Activated CD4-positive, alpha-beta T cell treated with anti-CD3 and anti-CD28 coated beads, Interleukin-10, Interleukin-2, amounts not matched to agents 100 ng/mL and 50 ng/mL, durations not matched to agents 16 hours and 8 hours (primary cell): ENCODE data around the gene GALNTL6.
A peak's percentile ranks its signal among the peaks of the same experiment; 100 is the strongest.

Experiments used
- DNase-seq: peaks from one replicate; pipeline ENCODE4 v3.0.0-alpha.2; 2020

The GALNTL6 gene

GRCh38 chr4:172127168-172127567 lies 314.0 kb downstream of the GALNTL6 start:
- no peak for DNase-seq

- DNase-seq: no peak
These were observed 316.4 kb downstream of the GALNTL6 start for GRCh38 chr4:172129593-172129992.

GRCh38 chr4:172134521-172134920 lies 321.3 kb downstream of the GALNTL6 start:
- DNase-seq: no peak

GRCh38 chr4:172141025-172141424 lies 327.8 kb downstream of the GALNTL6 start:
- DNase-seq: no peak

DNA sequence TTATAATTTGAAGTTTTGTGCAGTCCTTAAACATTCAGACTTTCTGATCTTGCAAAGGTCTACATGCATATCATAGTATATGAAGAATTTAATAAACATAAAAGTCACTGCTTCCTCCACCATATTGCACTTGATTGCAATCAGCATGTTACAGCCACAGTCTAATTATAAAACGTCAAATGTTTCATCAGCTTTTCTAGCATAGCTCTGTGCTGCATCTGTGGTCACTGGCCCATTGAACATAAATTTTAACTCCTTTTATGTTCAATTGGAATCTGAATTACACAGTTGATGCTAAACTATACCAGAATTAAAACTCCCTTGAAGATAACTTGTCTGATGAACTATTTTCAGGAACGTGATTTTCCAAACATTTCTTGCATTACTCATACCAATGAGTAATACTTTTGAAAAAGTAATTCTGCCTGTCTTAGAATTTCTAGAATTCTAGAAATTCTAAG lies 329.1 kb downstream of the GALNTL6 start:
- no peak for DNase-seq

DNA sequence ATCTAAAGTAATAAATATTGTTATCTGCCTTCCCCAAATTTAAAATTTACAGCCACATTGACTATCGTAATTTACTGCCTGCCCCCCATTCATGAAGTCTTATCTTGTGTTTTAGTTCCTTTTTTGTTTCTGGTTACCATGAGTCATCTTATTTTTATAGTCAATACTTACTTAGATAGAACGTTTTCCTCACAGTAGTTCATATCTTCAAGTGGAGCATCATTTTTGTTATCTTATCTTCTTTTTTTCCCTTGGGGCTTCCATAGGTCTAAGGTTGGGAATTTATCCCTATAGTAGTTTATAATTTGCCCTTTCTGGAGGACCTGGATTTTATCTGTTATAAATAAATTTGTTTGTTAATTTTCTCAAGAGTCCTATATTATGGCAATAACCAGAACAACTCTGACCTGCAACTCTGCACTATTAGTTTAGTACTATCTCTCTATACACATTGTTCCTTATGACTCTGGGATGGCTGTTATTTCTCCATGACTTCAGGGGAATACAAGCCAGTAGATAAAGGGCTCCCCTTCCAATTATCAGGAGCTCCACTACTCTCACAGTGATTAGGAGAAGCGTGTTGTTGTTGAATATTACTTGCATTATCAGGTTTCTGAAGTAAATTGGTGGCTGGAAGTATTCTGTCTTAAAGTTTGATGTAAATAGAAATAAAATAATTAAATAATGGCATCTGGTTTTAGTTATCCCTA lies 330.6 kb downstream of the GALNTL6 start:
- DNase-seq: no peak

GRCh38 chr4:172147687-172148086 lies 334.5 kb downstream of the GALNTL6 start:
- DNase-seq: no peak

GRCh38 chr4:172149329-172149728 lies 336.1 kb downstream of the GALNTL6 start:
- DNase-seq: no peak

GRCh38 chr4:172152284-172152683 lies 339.1 kb downstream of the GALNTL6 start:
- no peak for DNase-seq

GRCh38 chr4:172153719-172154118 lies 340.5 kb downstream of the GALNTL6 start:
- no peak for DNase-seq

DNA sequence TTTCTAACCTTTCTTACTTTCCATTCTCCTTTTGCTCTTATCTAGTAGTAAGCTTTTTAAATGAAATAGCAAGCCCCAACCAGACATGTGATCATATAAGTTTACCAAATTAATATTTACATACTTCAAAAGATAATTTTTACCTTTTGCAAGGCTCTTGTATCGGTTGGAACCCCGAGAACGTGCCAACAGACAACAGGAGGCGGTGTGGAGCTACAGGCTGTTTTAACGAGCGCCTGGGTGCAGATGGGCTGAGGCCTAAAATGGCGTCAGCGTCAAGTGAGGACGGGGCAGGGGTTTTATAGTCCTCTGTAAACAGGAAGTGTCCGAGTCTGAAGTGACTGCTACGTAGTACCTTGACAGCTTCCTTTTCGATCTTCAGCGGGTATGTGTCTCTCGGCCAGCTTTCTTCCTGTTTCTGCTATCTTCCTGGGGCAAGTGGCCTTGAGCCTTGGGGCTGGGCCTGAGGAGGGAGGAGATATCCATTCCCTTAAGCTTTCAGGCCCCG lies 342.7 kb downstream of the GALNTL6 start:
- DNase-seq: no peak

- no peak for DNase-seq
These were observed 344.7 kb downstream of the GALNTL6 start for GRCh38 chr4:172157946-172158345.

GRCh38 chr4:172163215-172163614 lies 350.0 kb downstream of the GALNTL6 start:
- DNase-seq: no peak

- no peak for DNase-seq
These were observed 355.7 kb downstream of the GALNTL6 start for GRCh38 chr4:172168888-172169287.

DNA sequence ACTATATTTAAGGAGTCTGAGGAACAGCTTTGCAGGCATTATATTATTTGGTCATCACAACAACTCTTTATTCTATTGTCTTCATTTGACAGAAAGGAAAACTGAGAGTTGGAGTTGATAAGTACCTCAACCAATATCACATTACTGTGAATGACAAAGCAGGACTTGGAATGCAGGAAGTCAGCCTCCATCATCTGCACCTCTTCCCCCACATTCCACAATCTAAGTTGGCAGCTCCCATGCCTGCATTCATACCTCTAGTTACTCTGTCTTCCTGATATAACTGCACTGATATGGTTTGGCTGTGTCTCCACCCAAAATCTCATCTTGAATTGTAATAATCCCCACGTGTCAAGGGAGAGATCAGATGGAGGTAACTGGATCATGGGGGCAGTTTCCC lies 356.7 kb downstream of the GALNTL6 start:
- DNase-seq: no peak

DNA sequence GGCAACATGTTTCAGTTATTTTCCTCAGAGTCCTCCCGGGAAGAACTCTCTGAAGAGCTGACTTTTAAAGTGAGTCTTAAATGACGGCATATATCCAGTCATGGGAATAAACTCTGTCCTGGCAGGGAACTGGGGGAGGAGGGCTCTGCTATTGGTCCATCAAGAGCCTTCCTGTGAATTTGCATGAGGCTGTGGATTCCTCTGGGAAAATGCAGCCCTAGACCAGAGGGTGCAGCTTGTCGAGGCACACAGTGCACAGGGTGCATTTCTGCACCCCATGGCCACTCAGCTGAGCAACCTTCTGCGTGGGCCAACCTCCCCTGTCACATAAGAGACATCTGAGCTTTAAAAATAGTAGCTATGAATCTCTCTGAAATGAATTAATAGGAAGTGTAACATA lies 360.0 kb downstream of the GALNTL6 start:
- DNase-seq: no peak

GRCh38 chr4:172177382-172177781 lies 364.2 kb downstream of the GALNTL6 start:
- no peak for DNase-seq

GRCh38 chr4:172188248-172188988 lies 375.2 kb downstream of the GALNTL6 start:
- no peak for DNase-seq

DNA sequence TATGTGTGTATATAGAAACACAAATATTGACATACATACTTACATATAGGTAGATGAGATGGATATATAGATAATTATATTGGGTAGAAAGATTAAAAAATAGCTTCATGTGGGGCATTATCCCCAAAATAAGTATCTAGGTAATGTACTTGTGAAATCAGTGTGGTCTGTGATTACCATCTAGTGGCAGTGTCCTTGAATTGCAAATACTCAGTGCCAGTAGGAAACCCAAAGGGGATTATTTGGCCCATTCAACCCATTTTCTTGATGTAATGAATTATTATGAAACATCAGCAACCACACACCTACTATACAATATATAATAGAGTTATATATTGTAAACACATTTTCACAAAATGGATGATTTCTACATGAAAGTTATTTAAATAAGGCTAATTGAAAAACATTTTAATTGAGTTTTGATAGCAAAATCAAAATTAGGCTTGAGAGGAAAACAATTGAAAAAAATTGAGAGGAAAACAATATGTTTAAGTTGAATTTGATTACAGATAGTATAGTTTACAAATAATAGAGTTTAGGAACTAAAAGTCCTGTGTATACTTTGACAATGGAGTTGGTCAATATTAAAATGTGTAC lies 389.4 kb downstream of the GALNTL6 start:
- DNase-seq: peak; percentile 1

DNA sequence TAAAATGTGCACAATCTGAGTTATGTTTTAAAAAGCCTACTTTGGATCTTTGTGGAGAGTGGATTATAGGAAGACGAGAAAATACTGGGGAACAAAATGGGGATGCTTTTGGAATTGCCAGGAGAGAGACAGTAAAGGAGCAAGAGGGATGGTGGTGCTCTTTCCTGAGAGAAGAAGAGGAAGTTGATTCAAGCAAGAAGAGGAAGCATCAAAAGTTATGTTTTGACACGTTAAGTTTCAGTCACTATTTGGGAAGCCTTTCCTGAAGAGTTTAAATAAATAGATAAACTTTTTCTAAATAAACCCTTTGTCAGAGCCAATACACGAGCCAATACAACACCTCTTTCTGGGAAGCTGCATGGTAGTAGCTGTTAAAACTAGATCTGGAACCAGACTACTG lies 394.1 kb downstream of the GALNTL6 start:
- no peak for DNase-seq

DNA sequence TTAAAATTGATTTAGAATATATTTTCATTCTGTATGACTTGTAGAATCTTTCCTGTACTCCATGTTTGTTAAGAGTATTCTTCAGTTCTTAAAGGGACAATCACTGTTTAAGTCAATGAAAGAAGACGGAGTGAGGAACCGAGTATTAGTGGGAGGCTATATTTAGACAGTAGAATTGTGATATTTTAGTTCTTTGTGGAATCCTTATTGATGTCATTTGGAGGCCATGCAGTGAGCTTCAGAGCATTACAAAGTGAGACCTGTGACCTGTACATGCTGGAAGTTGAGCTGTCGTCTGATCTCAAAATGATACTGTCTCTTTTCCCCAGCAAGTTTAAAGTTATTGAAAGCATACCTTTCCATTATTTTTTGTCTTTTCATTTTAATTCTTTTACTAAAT lies 394.7 kb downstream of the GALNTL6 start:
- DNase-seq: no peak

GRCh38 chr4:172220679-172221078 lies 407.5 kb downstream of the GALNTL6 start:
- DNase-seq: no peak

DNA sequence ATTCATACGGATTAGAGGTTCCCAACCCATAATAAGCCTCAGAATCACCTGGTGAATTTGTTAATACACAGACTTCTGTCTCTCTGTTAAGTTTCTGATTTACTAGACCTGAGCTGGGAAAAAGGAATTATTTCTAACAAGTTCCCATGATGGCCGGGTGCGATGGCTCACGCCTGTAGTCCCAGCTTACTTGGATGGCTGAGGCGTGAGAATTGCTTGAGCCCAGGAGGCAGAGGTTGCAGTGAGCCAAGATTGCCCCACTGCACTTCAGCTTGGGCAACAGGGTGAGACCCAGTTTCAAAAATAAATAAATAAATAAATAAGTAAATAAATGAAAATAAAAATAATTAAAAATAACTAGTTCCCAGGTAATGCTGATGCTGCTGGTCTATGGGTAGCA lies 412.3 kb downstream of the GALNTL6 start:
- DNase-seq: no peak

DNA sequence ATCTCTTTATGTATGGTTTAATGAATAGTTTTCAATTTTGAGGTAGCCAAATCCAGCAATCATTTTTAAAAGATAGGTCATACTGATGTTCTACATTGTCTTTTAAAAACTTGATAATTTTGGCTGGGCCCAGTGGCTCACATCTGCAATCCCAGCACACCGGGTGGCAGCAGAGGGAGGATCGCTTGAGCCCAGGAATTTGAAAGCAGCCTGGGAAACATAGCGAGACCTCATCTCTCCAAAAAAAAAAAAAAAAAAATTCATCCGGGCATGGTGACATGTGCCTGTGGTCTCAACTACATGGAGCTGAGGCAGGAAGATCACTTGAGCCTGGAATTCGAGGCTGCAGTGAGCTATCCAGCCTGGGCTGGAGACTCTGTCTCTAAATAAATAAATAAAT lies 419.8 kb downstream of the GALNTL6 start:
- DNase-seq: no peak
